Renal pelvis (tissue), 4 donors: ENCODE measurements around the gene HGFAC. TPM values are rescaled to one million over a fixed set of nuclear protein-coding genes. Genes with fewer than 3 reads are reported as not detected.
"Not testable (repeated sequence)": the region's sequence is repeated elsewhere in the genome, so short reads cannot be mapped to it uniquely, and the experiment has no call there.

Experiments used
- DNase-seq: peaks from one replicate; pipeline ENCODE4 v3.0.0-alpha.2; 2013
- polyA plus RNA-seq, 3 donors: library from polyadenylated mRNA; unstranded; fragments of 120-200 nt; gene quantifications; one replicate each; pipeline ENCODE4 v1.2.1, GENCODE V29; 2013; ENCODE audit not compliant: insufficient read length in 3 of 3

HGFAC gene
- polyA plus RNA-seq, 3 donors: 1.7 to 2.4 (median 2.1) TPM

DNA sequence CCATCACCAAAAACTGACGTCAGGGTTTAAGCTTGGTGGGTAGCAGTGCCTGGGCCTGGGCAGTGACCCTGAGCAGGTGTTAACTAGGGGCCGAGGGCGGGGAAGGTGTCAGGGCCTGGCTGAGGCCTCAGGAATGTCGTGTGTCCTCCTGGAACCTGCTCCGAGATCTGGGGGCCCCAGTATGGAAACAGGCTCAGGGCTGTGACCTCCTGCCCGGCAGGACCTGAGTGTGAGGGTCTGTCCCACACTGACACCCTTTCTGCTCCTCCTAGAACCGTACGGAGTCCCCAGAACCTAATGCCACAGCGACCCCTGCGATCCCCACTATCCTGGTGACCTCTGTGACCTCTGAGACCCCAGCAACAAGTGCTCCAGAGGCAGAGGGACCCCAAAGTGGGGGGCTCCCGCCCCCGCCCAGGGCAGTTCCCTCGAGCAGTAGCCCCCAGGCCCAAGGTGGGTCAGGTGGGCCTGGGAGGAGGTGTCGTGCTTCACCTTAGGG is 741 bp downstream of the HGFAC start:
- DNase-seq: no peak

GRCh38 chr4:3442959-3443749 is 1.4 kb downstream of the HGFAC start:
- DNase-seq: no peak

DNA sequence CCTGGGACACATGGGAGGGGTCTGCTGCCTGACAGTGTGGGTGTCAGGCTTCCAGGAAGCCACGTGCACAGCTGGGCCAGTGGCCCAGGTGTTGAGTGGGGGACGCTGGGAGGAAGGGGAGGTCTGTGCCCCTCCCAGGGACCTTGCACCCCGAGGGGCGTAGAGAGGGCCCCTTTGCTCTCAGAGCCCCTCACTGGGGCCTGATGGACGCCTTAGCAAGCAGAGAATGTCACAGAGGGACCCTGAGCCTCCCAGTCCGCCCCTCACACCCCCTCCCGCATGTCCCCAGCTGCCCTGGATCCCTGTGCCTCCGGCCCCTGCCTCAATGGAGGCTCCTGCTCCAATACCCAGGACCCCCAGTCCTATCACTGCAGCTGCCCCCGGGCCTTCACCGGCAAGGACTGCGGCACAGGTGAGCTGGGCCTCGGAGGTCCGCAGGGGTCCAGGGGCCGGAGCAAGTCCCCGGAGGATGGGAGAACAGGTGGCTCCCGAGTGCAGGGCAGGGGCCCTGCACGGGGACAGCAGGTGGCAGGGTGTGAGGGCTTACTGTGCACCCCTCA is 2.1 kb downstream of the HGFAC start:
- no peak for DNase-seq

GRCh38 chr4:3444351-3445110 is 2.8 kb downstream of the HGFAC start:
- DNase-seq: no peak

DNA sequence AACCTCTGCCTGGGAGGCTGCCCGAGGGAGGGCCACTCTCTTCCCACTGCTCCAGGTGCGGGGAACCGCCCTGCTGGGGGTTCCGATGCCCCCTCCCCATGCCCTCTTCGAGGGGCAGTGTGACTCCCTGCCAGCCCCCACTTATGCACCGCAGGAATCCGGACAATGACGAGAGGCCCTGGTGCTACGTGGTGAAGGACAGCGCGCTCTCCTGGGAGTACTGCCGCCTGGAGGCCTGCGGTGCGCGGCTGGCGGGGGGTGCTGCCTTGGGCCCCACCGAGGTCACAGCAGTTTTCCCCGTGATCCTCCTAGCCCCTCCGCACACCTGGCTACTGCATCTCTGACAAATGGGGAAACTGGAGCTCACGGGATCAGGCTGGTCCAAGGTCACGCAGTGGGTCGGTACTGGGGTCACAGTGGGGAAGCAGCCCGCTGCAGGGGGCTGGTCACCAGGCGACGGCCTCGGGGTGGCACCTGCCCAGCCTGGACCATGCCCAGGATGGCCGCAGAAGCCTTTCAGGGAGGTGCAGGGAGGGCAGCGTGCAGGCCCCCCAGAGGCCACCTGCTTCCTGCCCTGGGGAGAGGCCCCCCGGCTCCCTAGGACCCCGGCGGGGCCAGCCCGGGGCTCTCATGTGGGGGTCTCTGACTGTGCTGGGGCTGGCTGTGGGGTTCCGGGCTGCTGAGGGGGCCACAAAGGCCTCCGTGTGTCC is 3.5 kb downstream of the HGFAC start:
- no peak for DNase-seq

- DNase-seq: no peak
These were observed 4.2 kb downstream of the HGFAC start for GRCh38 chr4:3445829-3446545.

DNA sequence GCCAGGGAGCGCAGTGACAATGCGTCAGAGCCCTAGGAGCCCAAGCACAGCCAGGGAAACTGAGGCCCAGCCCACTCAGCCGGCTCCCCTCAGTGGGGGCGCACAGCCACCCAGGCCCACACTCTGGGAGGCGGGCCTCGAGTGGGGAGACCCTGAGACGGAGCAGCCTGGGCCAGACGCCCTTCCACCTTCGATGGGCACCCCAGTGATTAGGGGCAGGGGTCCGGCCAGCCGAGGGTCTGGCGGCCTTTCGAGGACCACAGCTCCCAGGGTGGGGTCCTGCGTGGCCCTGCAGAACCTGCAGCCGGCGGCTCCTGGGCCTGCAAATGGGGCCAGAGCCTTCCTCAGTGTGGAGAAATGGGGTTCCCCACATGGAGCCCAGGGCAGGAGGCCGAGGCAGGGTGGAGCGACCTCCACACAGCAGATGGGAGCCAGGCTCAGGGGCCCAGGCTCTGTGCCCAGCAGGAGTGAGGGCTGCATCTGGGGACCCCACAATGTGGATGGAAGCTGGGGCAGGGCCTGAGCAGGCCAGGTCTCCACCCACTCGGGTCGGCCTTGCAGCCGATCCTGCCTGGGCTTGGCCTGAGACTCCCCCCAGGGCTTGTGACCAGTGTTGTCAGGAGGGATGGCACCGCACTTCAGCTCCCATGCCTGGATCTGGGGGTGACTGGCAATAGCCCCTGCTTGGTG is 5.0 kb downstream of the HGFAC start:
- DNase-seq: no peak

DNA sequence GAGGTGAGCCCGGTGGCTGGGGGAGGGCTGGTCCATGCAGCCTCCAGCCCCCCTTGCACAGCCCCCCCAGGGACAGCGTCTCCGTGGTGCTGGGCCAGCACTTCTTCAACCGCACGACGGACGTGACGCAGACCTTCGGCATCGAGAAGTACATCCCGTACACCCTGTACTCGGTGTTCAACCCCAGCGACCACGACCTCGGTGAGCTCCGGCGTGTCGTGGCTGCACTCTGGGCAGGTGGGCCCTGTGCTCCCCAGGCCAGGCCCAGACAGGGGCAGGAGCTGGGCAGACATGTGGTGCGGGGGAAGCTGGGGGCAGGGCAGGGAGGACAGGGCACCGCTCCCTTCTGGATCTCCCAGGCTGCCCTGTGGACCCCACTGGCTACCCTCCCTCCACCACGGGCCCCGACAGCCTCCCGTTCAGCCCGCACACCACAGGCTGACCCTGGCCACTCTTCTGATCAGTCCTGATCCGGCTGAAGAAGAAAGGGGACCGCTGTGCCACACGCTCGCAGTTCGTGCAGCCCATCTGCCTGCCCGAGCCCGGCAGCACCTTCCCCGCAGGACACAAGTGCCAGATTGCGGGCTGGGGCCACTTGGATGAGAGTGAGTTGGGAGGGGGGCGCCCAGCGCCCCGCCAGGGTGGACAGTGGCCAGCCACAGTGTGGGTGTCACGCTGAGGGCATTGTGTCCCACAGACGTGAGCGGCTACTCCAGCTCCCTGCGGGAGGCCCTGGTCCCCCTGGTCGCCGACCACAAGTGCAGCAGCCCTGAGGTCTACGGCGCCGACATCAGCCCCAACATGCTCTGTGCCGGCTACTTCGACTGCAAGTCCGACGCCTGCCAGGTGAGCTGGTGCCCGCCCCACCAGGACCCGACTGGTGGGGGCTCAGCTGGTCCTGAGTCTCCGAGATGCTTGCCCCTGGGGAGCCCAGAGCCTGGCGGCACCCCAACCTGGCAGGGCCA is 5.9 kb downstream of the HGFAC start:
- no peak for DNase-seq

- DNase-seq: no peak
These were observed 7.3 kb downstream of the HGFAC start for GRCh38 chr4:3449047-3449573.

DNA sequence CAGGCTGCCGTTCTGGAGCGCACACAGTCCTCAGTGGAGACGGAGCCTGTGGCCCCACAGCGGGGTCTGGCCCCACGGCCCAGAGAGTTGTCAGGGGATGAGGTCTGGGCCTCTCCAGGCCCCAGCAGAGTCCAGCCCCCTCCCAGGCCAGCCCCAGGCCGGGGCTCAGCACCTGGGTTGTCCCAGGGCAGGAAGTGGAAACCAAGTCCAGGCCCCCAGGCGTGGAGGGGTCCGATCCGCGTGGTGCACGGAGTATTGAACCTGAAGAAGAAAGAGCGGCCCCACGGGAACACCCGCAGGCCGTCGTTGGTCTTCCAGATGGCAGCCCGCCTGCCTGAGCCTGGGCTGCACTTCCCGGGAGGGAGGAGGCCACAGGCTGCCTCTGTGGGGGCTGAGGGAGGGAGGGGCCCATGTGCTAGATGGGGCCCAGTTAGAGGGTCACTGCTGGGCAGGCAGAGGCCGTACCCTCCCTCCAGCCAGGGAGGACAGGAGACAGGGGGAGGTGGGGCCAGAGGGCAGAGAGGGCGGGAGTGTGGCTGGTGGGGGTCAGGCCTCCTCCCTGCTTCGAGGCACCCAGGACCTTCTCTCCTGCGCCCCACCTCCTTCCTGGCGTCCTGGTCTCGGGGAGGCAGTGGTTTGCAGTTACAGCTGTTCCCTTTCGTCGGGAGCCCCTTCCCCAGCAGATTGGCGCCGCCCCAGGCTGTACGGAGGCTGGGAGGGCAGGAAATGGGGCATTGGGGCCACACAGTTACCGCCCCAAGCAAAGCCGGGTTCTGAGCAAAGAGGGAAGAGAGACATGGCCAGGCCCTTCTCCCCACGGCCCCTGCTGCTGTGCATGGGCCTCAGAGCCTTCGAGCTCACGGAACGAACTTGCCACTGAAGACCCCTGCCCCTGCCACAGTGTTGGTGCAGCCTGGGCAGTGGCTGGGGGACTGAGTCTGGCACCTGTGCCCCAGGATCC is 8.1 kb downstream of the HGFAC start:
- DNase-seq: no peak

- no peak for DNase-seq
These were observed 8.9 kb downstream of the HGFAC start for GRCh38 chr4:3450643-3451042.

GRCh38 chr4:3451956-3452355 is 10.2 kb downstream of the HGFAC start:
- DNase-seq: no peak

- DNase-seq: no peak
These were observed 10.6 kb downstream of the HGFAC start for GRCh38 chr4:3452376-3452775.

DNA sequence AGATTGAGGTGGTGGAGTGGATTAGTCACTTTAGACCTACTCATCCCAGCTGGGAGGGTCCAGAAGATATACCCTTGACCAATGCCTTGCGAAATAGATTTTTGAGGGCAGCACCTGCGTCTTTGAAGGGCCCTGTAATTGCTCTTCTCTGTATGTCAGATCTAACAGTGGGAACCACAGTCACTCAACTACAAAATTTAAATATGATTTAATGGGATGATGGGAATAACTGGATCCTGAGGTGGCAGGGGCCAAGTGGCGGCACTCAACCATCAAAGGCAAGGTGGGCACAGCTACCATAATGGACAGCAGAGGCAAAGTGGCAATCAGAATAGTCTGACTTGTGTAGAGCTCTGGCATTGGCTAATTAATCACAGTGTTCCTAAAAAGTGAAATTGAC is 13.8 kb downstream of the HGFAC start:
- not testable (repeated sequence) for DNase-seq

GRCh38 chr4:3458371-3458770 is 16.6 kb downstream of the HGFAC start:
- DNase-seq: no peak

DNA sequence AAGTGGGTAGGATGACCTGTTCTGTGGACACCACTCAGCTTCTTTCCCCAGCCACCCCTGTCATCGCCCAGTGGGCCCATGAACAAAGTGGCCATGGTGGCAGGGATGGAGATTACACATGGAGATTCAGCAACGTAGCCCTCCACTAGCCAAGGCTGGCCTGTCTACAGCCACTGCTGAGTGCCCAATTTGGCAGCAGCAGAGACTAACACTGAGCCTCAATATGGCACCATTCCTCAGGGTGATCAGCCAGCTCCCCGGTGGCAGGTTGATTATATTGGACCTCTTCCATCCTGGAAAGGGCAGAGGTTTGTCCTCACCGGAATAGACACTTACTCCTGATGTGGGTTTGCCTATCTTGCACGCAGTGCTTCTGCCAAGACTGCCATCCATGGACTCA is 17.4 kb downstream of the HGFAC start:
- DNase-seq: not testable (repeated sequence)

DNA sequence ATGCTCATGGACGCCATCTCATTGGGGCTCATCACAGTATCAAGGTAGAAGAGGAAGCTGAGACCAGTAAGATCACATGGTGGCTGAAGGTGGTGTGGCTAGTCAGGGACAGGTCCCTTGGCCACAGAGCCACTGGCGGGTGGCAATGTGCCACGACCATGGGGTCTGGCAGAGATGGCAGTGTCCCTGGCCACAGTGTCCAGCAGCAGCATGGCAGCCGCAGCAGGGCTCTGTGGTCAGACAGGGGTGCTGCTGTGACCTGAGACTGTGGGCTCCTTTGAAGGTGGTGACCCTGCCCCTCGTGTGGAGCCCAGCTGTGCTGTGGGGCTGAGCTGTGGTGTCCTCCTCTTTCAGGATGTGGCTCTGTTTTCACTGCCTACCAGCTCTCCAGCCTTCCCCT is 19.2 kb downstream of the HGFAC start:
- DNase-seq: no peak
